KOPT-K1 (cell line): ENCODE measurements around the gene ADAMTS2.

ENCODE experiments used
- H3K27ac ChIP-seq: fragments of 200-600 bp; sonication (generic); 2 replicates; pipeline ENCODE4 v1.5.1; 2016; ENCODE audit warnings: antibody characterized with exemption, mild to moderate bottlenecking, low read depth, low read length; ENCODE audit not compliant: poor library complexity, severe bottlenecking
- H3K36me3 ChIP-seq: fragments of 200-600 bp; sonication (generic); 2 replicates; pipeline ENCODE4 v1.5.1; 2017; ENCODE audit warnings: antibody characterized with exemption, mild to moderate bottlenecking, low read length, moderate library complexity; ENCODE audit not compliant: insufficient read depth
- H3K9me3 ChIP-seq: fragments of 200-600 bp; sonication (generic); 2 replicates; pipeline ENCODE4 v1.5.1; 2017; ENCODE audit warnings: antibody characterized with exemption, low read length, mild to moderate bottlenecking; ENCODE audit not compliant: insufficient read depth, poor library complexity, severe bottlenecking

Gene ADAMTS2

DNA sequence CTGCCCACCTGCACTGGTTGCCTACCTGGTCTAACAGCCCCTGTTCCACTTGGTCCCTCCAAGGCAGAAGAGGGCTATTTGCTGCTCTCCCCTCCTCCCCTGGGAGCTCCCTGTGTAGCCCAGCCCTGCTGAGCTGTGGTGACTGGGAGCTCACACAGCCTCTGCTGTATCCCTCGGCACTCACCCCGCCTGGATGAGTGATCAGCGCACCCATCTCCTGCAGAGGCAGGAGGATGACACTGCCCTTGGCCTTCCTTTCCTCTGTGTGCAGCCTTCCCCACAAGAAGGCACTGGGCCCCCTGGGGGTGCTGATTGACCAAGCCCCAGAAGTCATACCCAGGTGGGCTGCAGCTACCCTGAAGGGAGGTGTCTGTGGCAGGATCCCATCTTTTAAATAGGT, 134.2 kb downstream of the ADAMTS2 start:
- Histone ChIP-seq H3K36me3 (no peaks in the 10 kb centered on the region), H3K27ac (no peak overlapping the region), H3K9me3 (no peaks in the 10 kb centered on the region)

GRCh38 chr5:179210478-179210877, 134.8 kb downstream of the ADAMTS2 start:
- no peaks in the 10 kb centered on the region for H3K9me3 ChIP-seq
- no peak overlapping the region for H3K27ac ChIP-seq
- H3K36me3 ChIP-seq, result no peaks in the 10 kb centered on the region

- no peak overlapping the region for H3K27ac ChIP-seq
- H3K9me3 ChIP-seq, result no peaks in the 10 kb centered on the region
- no peaks in the 10 kb centered on the region for H3K36me3 ChIP-seq
Measured at GRCh38 chr5:179209359-179210150, 135.7 kb downstream of the ADAMTS2 start.

GRCh38 chr5:179208706-179209358, 136.4 kb downstream of the ADAMTS2 start:
- Histone ChIP-seq H3K9me3 (no peaks in the 10 kb centered on the region), H3K36me3 (no peaks in the 10 kb centered on the region), H3K27ac (no peak overlapping the region)

- no peak overlapping the region for H3K27ac ChIP-seq
- no peaks in the 10 kb centered on the region for H3K36me3 ChIP-seq
- no peaks in the 10 kb centered on the region for H3K9me3 ChIP-seq
Measured at GRCh38 chr5:179207920-179208705, 137.1 kb downstream of the ADAMTS2 start.

DNA sequence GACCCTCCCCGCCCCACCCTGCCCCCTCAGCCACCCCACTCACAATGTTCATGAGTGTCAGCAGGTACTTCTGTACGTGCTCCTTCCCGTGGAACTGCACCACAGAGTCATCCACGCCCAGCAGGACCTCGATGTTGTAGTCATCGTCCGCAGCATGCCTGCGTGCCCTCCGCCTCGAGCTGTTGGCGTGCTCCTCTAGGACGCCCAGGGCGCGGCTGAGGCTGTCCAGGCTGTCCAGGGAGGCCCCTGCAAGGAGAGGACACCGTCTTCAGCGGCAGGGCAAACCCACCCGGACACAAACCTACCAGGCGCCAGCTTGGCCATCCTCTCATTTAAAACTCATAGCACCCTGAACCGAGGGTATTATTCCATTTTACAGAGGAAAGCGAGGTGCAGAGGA, 137.8 kb downstream of the ADAMTS2 start:
- no peaks in the 10 kb centered on the region for H3K36me3 ChIP-seq
- H3K27ac ChIP-seq, result no peak overlapping the region
- H3K9me3 ChIP-seq, result no peaks in the 10 kb centered on the region

DNA sequence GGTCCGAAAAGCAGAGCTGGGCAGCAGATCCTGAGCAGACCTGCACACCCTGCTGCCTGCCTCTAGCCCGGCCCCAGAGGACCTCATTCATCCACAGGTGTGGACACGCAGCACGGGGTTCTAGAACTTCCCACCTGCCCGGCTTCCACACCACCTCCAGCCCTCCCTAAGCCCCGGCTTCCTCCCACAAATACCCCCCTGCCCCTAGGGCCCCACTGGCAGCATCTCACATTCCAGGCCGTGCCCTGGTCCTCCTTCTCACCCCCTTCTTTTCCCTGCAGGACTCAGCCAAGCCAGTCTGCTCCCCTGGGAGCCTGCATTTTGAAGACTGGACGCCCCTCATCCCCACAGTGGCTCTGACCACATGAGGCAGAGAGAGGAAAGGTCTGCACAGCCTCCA, 138.9 kb downstream of the ADAMTS2 start:
- H3K9me3 ChIP-seq, result no peaks in the 10 kb centered on the region
- H3K27ac ChIP-seq, result no peak overlapping the region
- H3K36me3 ChIP-seq, result no peaks in the 10 kb centered on the region

DNA sequence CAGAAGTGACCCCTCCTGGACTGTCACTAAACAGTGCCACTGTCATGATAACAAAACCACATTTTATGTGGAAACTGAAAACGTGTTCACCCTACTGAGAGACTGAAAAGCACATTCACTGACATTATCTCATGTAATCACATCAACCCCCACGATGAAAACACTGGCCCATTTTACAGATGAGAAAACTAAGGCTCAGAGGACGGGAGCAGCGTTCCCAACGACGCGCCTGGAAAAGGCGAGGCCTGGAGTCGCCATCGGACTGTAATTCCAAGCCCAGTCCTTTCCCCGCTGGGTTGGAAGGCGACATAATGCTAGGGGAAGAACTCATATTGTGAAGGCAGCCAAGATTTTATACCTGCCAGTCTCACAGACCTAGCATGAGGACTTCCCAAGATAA, 140.0 kb downstream of the ADAMTS2 start:
- Histone ChIP-seq H3K27ac (no peak overlapping the region), H3K9me3 (no peaks in the 10 kb centered on the region), H3K36me3 (no peaks in the 10 kb centered on the region)

- H3K36me3 ChIP-seq, result no peaks in the 10 kb centered on the region
- no peak overlapping the region for H3K27ac ChIP-seq
- H3K9me3 ChIP-seq, result no peaks in the 10 kb centered on the region
Measured at GRCh38 chr5:179204572-179204971, 140.7 kb downstream of the ADAMTS2 start.

- Histone ChIP-seq H3K9me3 (no peaks in the 10 kb centered on the region), H3K36me3 (no peaks in the 10 kb centered on the region)
Measured at GRCh38 chr5:179203248-179203647, 142.0 kb downstream of the ADAMTS2 start.

DNA sequence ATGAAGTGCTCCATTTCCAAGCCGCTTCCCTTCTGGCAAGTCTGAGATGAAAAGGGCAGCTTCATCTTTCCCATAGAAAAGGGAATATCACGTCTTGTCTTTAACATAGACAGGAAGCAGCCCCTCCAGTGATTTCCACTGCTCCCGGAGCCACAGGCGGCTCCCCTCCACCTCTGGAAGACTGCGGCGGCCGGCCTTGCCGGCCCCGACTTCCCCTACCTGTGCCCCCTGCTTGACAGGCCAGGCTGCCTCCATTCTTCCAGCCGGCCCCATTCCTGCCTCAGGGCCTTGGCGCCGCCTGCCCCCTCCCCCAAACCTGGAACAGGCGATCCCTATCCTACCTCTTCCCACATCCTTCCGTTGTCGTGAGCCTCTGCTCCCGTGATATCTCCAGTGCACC, 143.3 kb downstream of the ADAMTS2 start:
- H3K36me3 ChIP-seq, result no peaks in the 10 kb centered on the region
- H3K27ac ChIP-seq, result no peak overlapping the region
- H3K9me3 ChIP-seq, result no peaks in the 10 kb centered on the region

More at GRCh38 chr5:179203248-179203647, 142.0 kb downstream of the ADAMTS2 start:
- no peak overlapping the region for H3K27ac ChIP-seq

DNA sequence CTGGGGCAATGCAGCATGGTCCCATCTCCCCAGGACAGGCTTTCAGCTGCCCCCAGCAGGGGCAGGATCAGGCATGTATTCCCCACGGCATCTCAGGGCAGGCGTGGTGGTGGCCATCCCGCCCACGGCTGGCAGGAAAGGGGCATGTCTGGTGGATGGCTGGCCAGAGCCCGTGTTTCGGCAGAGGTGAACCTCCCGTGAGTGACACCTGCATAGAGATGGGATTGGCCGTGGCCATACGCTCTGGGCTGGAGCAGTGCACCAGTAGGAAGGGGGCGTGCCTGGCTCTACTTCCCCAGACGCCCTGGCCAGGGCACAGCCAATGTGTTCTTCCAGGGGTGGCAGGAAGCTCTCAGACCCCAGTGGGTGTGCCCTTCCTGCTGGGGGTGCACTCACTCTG, 146.0 kb downstream of the ADAMTS2 start:
- Histone ChIP-seq H3K9me3 (no peaks in the 10 kb centered on the region), H3K36me3 (no peaks in the 10 kb centered on the region), H3K27ac (no peak overlapping the region)

- no peak overlapping the region for H3K27ac ChIP-seq
- H3K36me3 ChIP-seq, result no peaks in the 10 kb centered on the region
- no peaks in the 10 kb centered on the region for H3K9me3 ChIP-seq
Measured at GRCh38 chr5:179198825-179199224, 146.4 kb downstream of the ADAMTS2 start.

- no peaks in the 10 kb centered on the region for H3K9me3 ChIP-seq
- no peak overlapping the region for H3K27ac ChIP-seq
- no peaks in the 10 kb centered on the region for H3K36me3 ChIP-seq
Measured at GRCh38 chr5:179196405-179197079, 148.7 kb downstream of the ADAMTS2 start.
